HepG2 (cell line): ENCODE data around the gene ARL6IP4. TPM values are rescaled to one million over a fixed set of nuclear protein-coding genes. Genes with fewer than 3 reads are reported as not detected.

Experiments
- ATAC-seq: fragments of 200-7000 bp; cut with Tn5 transposase; 3 replicates; pipeline ENCODE4 v1.9.1; 2020; ENCODE audit warnings: mild to moderate bottlenecking, moderate library complexity
- BruUV-seq: library from RNA; stranded (reverse); fragments of 400-500 nt; replicated peaks from 2 replicates; lab custom pipeline; 2021; lab: Mats Ljungman, UMichigan
- CTCF ChIA-PET: fragments of 300-600 bp; formaldehyde crosslinking; extraction: SDS; loops from one replicate; lab custom pipeline; 2021; ENCODE audit warnings: low total read pairs, inconsistent platforms, low intra/inter-chr PET ratio; lab: Yijun Ruan, JAX
- POLR2A ChIA-PET: fragments of 350-600 bp; sonication (Branson Sonifier 250); formaldehyde crosslinking; loops from one replicate; lab custom pipeline; 2020; ENCODE audit warnings: antibody characterized with exemption, inconsistent platforms; lab: Yijun Ruan, JAX
- DNase-seq: peaks from one replicate; pipeline ENCODE4 v3.0.0-alpha.2; 2015; ENCODE audit warnings: low spot score
- FAIRE-seq: peaks from 3 replicates; lab custom pipeline; 2011; peaks lifted over from hg19 to GRCh38; lab: Jason Lieb, UNC
- H2AFZ ChIP-seq: one replicate; pipeline ENCODE4 v1.6.1; 2011; ENCODE audit warnings: low read length, inconsistent platforms
- H3K27ac ChIP-seq: fragments of 300-600 bp; 3 replicates; pipeline ENCODE4 v1.8.0; 2011; ENCODE audit warnings: mixed run types, mild to moderate bottlenecking, mixed read lengths, low read length, inconsistent platforms; ENCODE audit not compliant: insufficient read depth; ENCODE audit errors: extremely low read length
- H3K27me3 ChIP-seq, 2 experiments: fragments of 200-600 bp in 1 of 2; 2 replicates in 1 of 2; 3 replicates in 1 of 2; pipeline versions ENCODE4 v1.6.0 to v1.8.0; 2011; ENCODE audit warnings: low read length in 2 of 2, mild to moderate bottlenecking in 2 of 2, moderate library complexity in 2 of 2, inconsistent platforms in 1 of 2; ENCODE audit not compliant: insufficient read depth in 2 of 2, control insufficient read depth in 1 of 2
- H3K36me3 ChIP-seq, 2 experiments: fragments of 200-600 bp in 1 of 2; replicated peaks in 1 of 2; 2 replicates in 1 of 2; 3 replicates in 1 of 2; pipeline versions ENCODE4 v1.5.1 to v1.8.0; 2011; ENCODE audit warnings: low read length in 2 of 2, inconsistent platforms in 1 of 2; ENCODE audit not compliant: insufficient read depth in 2 of 2, control insufficient read depth in 1 of 2
- H3K4me1 ChIP-seq: 2 replicates; pipeline ENCODE4 v1.5.1; 2012; ENCODE audit warnings: low read length, inconsistent platforms; ENCODE audit not compliant: insufficient read depth
- H3K4me2 ChIP-seq: 2 replicates; pipeline ENCODE4 v1.6.0; 2011; ENCODE audit warnings: low read depth, low read length, inconsistent platforms
- H3K4me3 ChIP-seq, 3 experiments: fragments of 200-600 bp in 1 of 3; sonication (generic), shearing (Covaris generic) in 1 of 3; replicated peaks in 1 of 3; 2 replicates each; pipeline ENCODE4 v1.5.1; 2011 to 2016; ENCODE audit warnings: low read length in 3 of 3, inconsistent platforms in 2 of 3, low read depth in 2 of 3, mild to moderate bottlenecking in 2 of 3, control low read depth in 1 of 3, mixed read lengths in 1 of 3; ENCODE audit not compliant: insufficient read depth in 1 of 3
- H3K79me2 ChIP-seq: one replicate; pipeline ENCODE4 v1.6.1; 2011; ENCODE audit warnings: low read length, inconsistent platforms; ENCODE audit not compliant: insufficient read depth
- H3K9ac ChIP-seq: 2 replicates; pipeline ENCODE4 v1.6.0; 2011; ENCODE audit warnings: mild to moderate bottlenecking, low read depth, low read length, inconsistent platforms; ENCODE audit not compliant: insufficient read depth
- H3K9me3 ChIP-seq: 2 replicates; pipeline ENCODE4 v1.5.1; 2012; ENCODE audit warnings: mild to moderate bottlenecking, low read length
- H4K20me1 ChIP-seq: 2 replicates; pipeline ENCODE4 v1.6.0; 2011; ENCODE audit warnings: inconsistent platforms, mild to moderate bottlenecking, low read length, moderate library complexity; ENCODE audit not compliant: insufficient read depth
- AGO2 ChIP-seq: fragments of 200-400 bp; formaldehyde crosslinking; optimal IDR thresholded peaks from 2 replicates; pipeline ENCODE3; 2017; ENCODE audit warnings: mild to moderate bottlenecking, low read depth, low read length, moderate library complexity
- BCLAF1 ChIP-seq: fragments of 450-650 bp; IDR thresholded peaks from 2 replicates; pipeline ENCODE4 v1.6.1; 2017; ENCODE audit warnings: mild to moderate bottlenecking
- CBFB ChIP-seq: sonication (generic); formaldehyde crosslinking; IDR thresholded peaks from 2 replicates; pipeline ENCODE4 v1.4.0; 2020; ENCODE audit warnings: missing genetic modification reagents
- GPBP1L1 ChIP-seq: sonication (generic); formaldehyde crosslinking; IDR thresholded peaks from 2 replicates; pipeline ENCODE4 v1.5.0; 2020; ENCODE audit warnings: mild to moderate bottlenecking, missing genetic modification reagents
- NONO ChIP-seq, 2 experiments: fragments of 450-650 bp in 1 of 2; sonication (generic) in 1 of 2; formaldehyde crosslinking in 1 of 2; IDR thresholded peaks in 1 of 2; conservative IDR thresholded peaks in 1 of 2; 2 replicates each; pipeline versions ENCODE4 v1.6.1 to v1.8.0; 2017 to 2022; ENCODE audit warnings: mild to moderate bottlenecking in 1 of 2, missing genetic modification reagents in 1 of 2, moderate library complexity in 1 of 2
- RBFOX2 ChIP-seq: fragments of 200-400 bp; formaldehyde crosslinking; IDR thresholded peaks from 2 replicates; pipeline ENCODE4 v1.6.1; 2017; ENCODE audit warnings: low read depth, mild to moderate bottlenecking, low read length
- TBX2 ChIP-seq: sonication (generic); formaldehyde crosslinking; IDR thresholded peaks from 2 replicates; pipeline ENCODE4 v1.5.0; 2020; ENCODE audit warnings: missing genetic modification reagents, mild to moderate bottlenecking, borderline replicate concordance
- ZBTB38 ChIP-seq: sonication (generic); formaldehyde crosslinking; IDR thresholded peaks from 2 replicates; pipeline ENCODE4 v1.5.1; 2020; ENCODE audit warnings: mild to moderate bottlenecking, missing genetic modification reagents
- ZC3H13 ChIP-seq: sonication (generic); formaldehyde crosslinking; IDR thresholded peaks from 2 replicates; pipeline ENCODE4 v1.8.1; 2023; ENCODE audit warnings: mild to moderate bottlenecking, missing genetic modification reagents, moderate library complexity
- WGBS: methylation state at CpG from one replicate; pipeline ENCODE4 v1.1.6; 2017; ENCODE audit warnings: low lambda C conversion rate; 5-methylcytosine and 5-hydroxymethylcytosine counted together
- in situ Hi-C: cut with HindIII; loops from 2 replicates; pipeline ENCODE4 v1.10.0; 2017; ENCODE audit warnings: low pct_unique_long_range_greater_than_20kb; ENCODE audit not compliant: extremely low pct_ligation_motif_present
- intact Hi-C: fragments of 100-400 bp; cut with micrococcal nuclease; formaldehyde crosslinking; loops from one replicate; pipeline ENCODE4 v1.10.0; 2022; ENCODE audit not compliant: unreplicated experiment
- polyA plus RNA-seq, 8 experiments: library from polyadenylated mRNA; depleted of rRNA in 3 of 8; stranded (reverse) in 7 of 8; unstranded in 1 of 8; fragments of >200 nt; fragmentation: Illumina TruSeq in 4 of 8; extraction: Trizol in 4 of 8; gene quantifications; 2 replicates each; pipeline versions ENCODE4 v1.2.1 to v1.2.3, GENCODE V29; 2011 to 2016; ENCODE audit warnings: low read depth in 4 of 8, missing spikeins in 1 of 8, mixed read lengths in 1 of 8; ENCODE audit not compliant: insufficient read depth in 1 of 8
- total RNA-seq, 5 experiments: library from RNA; depleted of rRNA; stranded (reverse); fragments of >200 nt; fragmentation: Illumina TruSeq; extraction: Trizol; gene quantifications; 2 replicates each; pipeline ENCODE4 v1.2.3, GENCODE V29; 2016; ENCODE audit warnings: low read depth in 1 of 5

The ARL6IP4 gene
- total and polyA plus RNA-seq, 2 of the 13 experiments (the other 11 are each of a cell fraction or from before 2014, with no cell fraction given) = 155 to 220 TPM

DNA sequence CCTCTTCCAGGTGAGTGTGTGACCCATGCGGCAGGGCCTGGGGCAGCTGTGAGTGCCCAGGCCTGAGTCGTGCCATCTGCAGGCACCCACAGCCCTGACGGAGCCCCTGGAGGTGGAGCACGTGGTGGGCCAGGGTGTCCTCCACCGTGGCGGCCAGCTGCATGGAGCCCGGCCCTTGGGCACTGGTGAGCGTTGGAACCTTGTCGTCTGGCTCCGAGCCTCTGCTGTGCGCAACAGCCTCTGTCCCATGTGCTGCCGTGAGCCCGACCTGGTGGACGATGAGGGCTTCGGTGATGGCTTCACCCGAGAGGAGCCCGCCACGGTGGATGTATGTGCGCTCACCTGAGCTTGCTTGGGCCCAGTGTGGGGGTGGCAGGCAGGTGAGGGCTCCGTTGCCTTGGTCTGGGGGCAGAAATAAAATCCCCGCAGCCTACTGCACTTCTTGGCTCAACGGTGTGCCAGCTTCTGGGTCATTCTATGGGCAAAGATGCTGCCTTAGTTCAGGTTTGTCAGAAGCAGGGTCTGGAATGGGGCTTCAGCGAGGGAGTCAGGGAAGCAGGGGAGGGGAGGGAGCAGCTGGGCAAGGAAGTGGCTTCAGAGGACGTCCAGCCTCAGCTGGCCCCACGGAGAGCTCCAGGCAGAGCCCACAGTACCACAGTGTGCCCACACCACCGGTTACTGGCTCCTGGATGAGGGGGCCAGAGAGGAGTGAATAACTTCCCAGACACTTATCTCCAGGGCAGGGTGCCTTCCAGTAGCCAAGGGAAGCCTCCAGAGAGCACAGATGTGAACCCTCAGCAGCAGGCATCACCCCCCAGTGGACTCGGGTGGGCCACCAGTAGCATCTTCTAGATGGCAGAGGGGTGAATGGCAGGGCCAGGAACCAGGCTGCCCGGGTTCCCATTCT, 1.2 kb upstream of the ARL6IP4 start:
- intact Hi-C loops = no loop called here
- peak; percentile 69; the same call in 1 of the 2 replicates for TF ChIP-seq ZC3H13 (CRISPR knock-in tag)
- TF ChIP-seq GPBP1L1 (CRISPR knock-in tag) = no peak
- TF ChIP-seq CBFB = no peak
- peak; percentile 87 for TF ChIP-seq AGO2
- TF ChIP-seq ZBTB38 = 0 out of 2 replicates have a peak, but pooled peaks have one; percentile 57
- no peak for TF ChIP-seq BCLAF1
- 0 out of 2 replicates have a peak, but pooled peaks have one; percentile 4 for TF ChIP-seq TBX2 (CRISPR knock-in tag)
- no peak for TF ChIP-seq NONO (IDR thresholded peaks at IDR 0.05)
- 0 out of 2 replicates have a peak, but pooled peaks have one; percentile 5 for TF ChIP-seq NONO (CRISPR knock-in tag; conservative IDR thresholded peaks at IDR 0.05)
- TF ChIP-seq RBFOX2 = peak; percentile 63
- ATAC-seq (no peak), DNase-seq (no peak), FAIRE-seq (no peak)
- Histone ChIP-seq H3K27ac (peak overlapping the region; percentile 93), H3K4me3 (peak overlapping the region; percentile 87 to 99 (median 97)), H3K36me3 (peaks cover 1 to 19% of the 10 kb centered on the region in 2 experiments; a peak in 4 of 5 replicates), H3K4me1 (peaks cover 68% of the 10 kb centered on the region), H3K27me3 (no peaks in the 10 kb centered on the region; a peak in 1 of 5 replicates), H4K20me1 (no peaks in the 10 kb centered on the region), H3K9ac (peak overlapping the region; percentile 94), H2AFZ (no peak overlapping the region), H3K4me2 (peak overlapping the region; percentile 96), H3K9me3 (no peaks in the 10 kb centered on the region), H3K79me2 (peaks cover 52% of the 10 kb centered on the region)
- POLR2A ChIA-PET = interaction anchor here (0.9 kb wide), 1 partner anchor 254 kb away, joined by 8 read pairs; the partner anchor contains the start of genes MPHOSPH9 and MTRFR
- CTCF ChIA-PET = no interaction called here
- BruUV-seq = no TSS peak
- 90% methylated on average over 12 of the region's 28 CpGs for WGBS
- in situ Hi-C loops = no loop called here
